Esophagus squamous epithelium (tissue), 4 donors: Measurements from ENCODE around the gene CHRM2.

ENCODE experiments used
- POLR2A ChIP-seq, 4 donors: fragments of 450-650 bp; IDR thresholded peaks; one replicate each; pipeline ENCODE4 v1.6.1; 2017; ENCODE audit warnings: antibody characterized with exemption in 4 of 4, mild to moderate bottlenecking in 4 of 4, moderate library complexity in 3 of 4
- TF ChIP-seq, protein P1 (sequence below), 6 experiments: fragments of 450-650 bp in 4 of 6; fragments of 200-600 bp in 2 of 6; sonication (generic) in 2 of 6; IDR thresholded peaks; one replicate each; pipeline ENCODE4 v1.5.1; 2016 to 2019; ENCODE audit warnings: antibody characterized with exemption in 6 of 6, mild to moderate bottlenecking in 4 of 6, moderate library complexity in 4 of 6

DNA sequence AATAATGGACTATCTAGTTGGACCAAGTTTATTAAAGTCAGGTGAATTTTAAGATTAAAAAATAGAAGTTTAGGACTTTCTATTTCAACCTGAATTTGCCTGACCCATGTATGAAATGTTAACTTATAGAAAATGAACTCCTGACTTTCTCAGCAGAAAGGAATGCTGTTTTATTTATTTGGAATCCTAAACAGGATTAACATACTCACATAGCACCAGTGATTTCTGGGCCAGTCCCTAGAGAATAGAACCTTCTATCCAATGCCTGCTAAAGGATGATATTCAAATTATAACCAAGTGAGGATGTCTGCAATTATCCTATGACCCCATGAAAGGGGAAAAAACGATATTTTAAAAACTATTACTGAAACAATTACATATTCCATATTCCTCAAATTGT is 148.8 kb downstream of the CHRM2 start:
- TF ChIP-seq, protein P1, sequence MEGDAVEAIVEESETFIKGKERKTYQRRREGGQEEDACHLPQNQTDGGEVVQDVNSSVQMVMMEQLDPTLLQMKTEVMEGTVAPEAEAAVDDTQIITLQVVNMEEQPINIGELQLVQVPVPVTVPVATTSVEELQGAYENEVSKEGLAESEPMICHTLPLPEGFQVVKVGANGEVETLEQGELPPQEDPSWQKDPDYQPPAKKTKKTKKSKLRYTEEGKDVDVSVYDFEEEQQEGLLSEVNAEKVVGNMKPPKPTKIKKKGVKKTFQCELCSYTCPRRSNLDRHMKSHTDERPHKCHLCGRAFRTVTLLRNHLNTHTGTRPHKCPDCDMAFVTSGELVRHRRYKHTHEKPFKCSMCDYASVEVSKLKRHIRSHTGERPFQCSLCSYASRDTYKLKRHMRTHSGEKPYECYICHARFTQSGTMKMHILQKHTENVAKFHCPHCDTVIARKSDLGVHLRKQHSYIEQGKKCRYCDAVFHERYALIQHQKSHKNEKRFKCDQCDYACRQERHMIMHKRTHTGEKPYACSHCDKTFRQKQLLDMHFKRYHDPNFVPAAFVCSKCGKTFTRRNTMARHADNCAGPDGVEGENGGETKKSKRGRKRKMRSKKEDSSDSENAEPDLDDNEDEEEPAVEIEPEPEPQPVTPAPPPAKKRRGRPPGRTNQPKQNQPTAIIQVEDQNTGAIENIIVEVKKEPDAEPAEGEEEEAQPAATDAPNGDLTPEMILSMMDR (IDR thresholded peaks at IDR 0.05) = no peak
- no peak for TF ChIP-seq POLR2A (IDR thresholded peaks at IDR 0.05)
